Measurements from ENCODE around the gene IL17D. TPM values are rescaled to one million over a fixed set of nuclear protein-coding genes. Genes with fewer than 3 reads are reported as not detected.

IL17D gene
- total and polyA plus RNA-seq, 2 donors (not counting 1 experiment from before 2014, with no cell fraction given), result 0.09 TPM; not detected in 1

GRCh38 chr13:20704459-20705069, 1.1 kb downstream of the IL17D start:
- no peaks in the 10 kb centered on the region for H4K20me1 ChIP-seq (ENCODE audit: control insufficient read depth, insufficient read depth, low read length, poor library complexity, severe bottlenecking)
- peaks cover 12% of the 10 kb centered on the region for H3K27me3 Mint-ChIP-seq
- no peaks in the 10 kb centered on the region for H3K9me3 ChIP-seq (ENCODE audit: control extremely low read depth in 1 of 3, control insufficient read depth in 2 of 3, insufficient read depth in 1 of 3, low read length in 2 of 3)
- H3K9me3 Mint-ChIP-seq (ENCODE audit: insufficient read depth), result no peaks in the 10 kb centered on the region
- peak overlapping the region; percentile 99 for H3K4me2 ChIP-seq (replicated peaks; ENCODE audit: low read depth, low read length, poor library complexity, severe bottlenecking)
- H2AFZ ChIP-seq (ENCODE audit: insufficient read depth, low read depth, low read length, poor library complexity, severe bottlenecking), result peak overlapping the region; percentile 44
- TF ChIP-seq CTCF (IDR thresholded peaks at IDR 0.05) (no peak), EZH2 (IDR thresholded peaks at IDR 0.05; ENCODE audit: borderline replicate concordance, insufficient read depth, low read depth, low read length, poor library complexity, severe bottlenecking) (no peak)
- WGBS (ENCODE audit: insufficient coverage), result 60% methylated on average over 10 of the region's 20 CpGs
- H3K4me3 Mint-ChIP-seq, result peak overlapping the region; percentile 77
- intact Hi-C loops (cut with micrococcal nuclease), result loop anchor here (1.0 to 10.0 kb wide), 5 partner anchors 8 to 900 kb away; partner anchors contain the start of genes MICU2 and XPO4
- CTCF ChIA-PET, result interaction anchor here (0.9 to 1.4 kb wide), 5 partner anchors 11 to 212 kb away, joined by 3 to 9 read pairs (median 4); no protein-coding TSS in a partner anchor
- H3K9ac ChIP-seq (ENCODE audit: low read length), result no peak overlapping the region
- ATAC-seq (ENCODE audit: low read depth) (no peak), DNase-seq (peak; percentile 42)
- peaks cover 0 to 25% (median 17%) of the 10 kb centered on the region in 4 experiments for H3K27me3 ChIP-seq (replicated peaks in 1 of 4; ENCODE audit: control extremely low read depth in 1 of 4, control insufficient read depth in 3 of 4, insufficient read depth in 4 of 4, low read length in 3 of 4)
- H3K4me1 Mint-ChIP-seq, result peaks cover 12% of the 10 kb centered on the region
- H3K27ac ChIP-seq (ENCODE audit: low read length in 2 of 2), result no peak overlapping the region
- H3K79me2 ChIP-seq (ENCODE audit: control insufficient read depth, insufficient read depth, low read length), result no peaks in the 10 kb centered on the region
- H3K36me3 ChIP-seq (replicated peaks in 1 of 2; ENCODE audit: control extremely low read depth in 1 of 2, control insufficient read depth in 1 of 2, extremely low read depth in 1 of 2, insufficient read depth in 2 of 2, low read length in 1 of 2), result no peaks in the 10 kb centered on the region
- H3K4me1 ChIP-seq (ENCODE audit: control insufficient read depth in 2 of 2, insufficient read depth in 2 of 2, low read length in 2 of 2), result peaks cover 11 to 12% of the 10 kb centered on the region in 2 donors
- POLR2A ChIA-PET, result interaction anchor here (0.7 kb wide), 1 partner anchor 69 kb away, joined by 3 read pairs; the partner anchor contains the start of gene EEF1AKMT1
- peak overlapping the region in 1 of 5 experiments; percentile 25 for H3K4me3 ChIP-seq (ENCODE audit: control extremely low read depth in 1 of 5, extremely low read depth in 1 of 5, insufficient read depth in 1 of 5, low read depth in 2 of 5, low read length in 4 of 5)
- peak overlapping the region; percentile 50 for H3K27ac Mint-ChIP-seq

- H3K4me2 ChIP-seq (replicated peaks; ENCODE audit: low read depth, low read length, poor library complexity, severe bottlenecking), result no peak overlapping the region
- H3K27ac Mint-ChIP-seq, result no peak overlapping the region
Observed at GRCh38 chr13:20706661-20707060, 3.2 kb downstream of the IL17D start.

More at GRCh38 chr13:20706661-20707060, 3.2 kb downstream of the IL17D start:
- Histone ChIP-seq H2AFZ (ENCODE audit: insufficient read depth, low read depth, low read length, poor library complexity, severe bottlenecking) (no peak overlapping the region), H3K36me3 (replicated peaks in 1 of 2; ENCODE audit: control extremely low read depth in 1 of 2, control insufficient read depth in 1 of 2, extremely low read depth in 1 of 2, insufficient read depth in 2 of 2, low read length in 1 of 2) (no peaks in the 10 kb centered on the region), H3K9me3 (ENCODE audit: control extremely low read depth in 1 of 3, control insufficient read depth in 2 of 3, insufficient read depth in 1 of 3, low read length in 2 of 3) (no peaks in the 10 kb centered on the region), H4K20me1 (ENCODE audit: control insufficient read depth, insufficient read depth, low read length, poor library complexity, severe bottlenecking) (no peaks in the 10 kb centered on the region), H3K4me3 (ENCODE audit: control extremely low read depth in 1 of 5, extremely low read depth in 1 of 5, insufficient read depth in 1 of 5, low read depth in 2 of 5, low read length in 4 of 5) (no peak overlapping the region), H3K79me2 (ENCODE audit: control insufficient read depth, insufficient read depth, low read length) (no peaks in the 10 kb centered on the region), H3K27me3 (replicated peaks in 1 of 4; ENCODE audit: control extremely low read depth in 1 of 4, control insufficient read depth in 3 of 4, insufficient read depth in 4 of 4, low read length in 3 of 4) (peaks cover 0 to 8% (median 4%) of the 10 kb centered on the region in 4 experiments), H3K9ac (ENCODE audit: low read length) (no peak overlapping the region), H3K4me1 (ENCODE audit: control insufficient read depth in 2 of 2, insufficient read depth in 2 of 2, low read length in 2 of 2) (peaks cover 11 to 12% of the 10 kb centered on the region in 2 donors), H3K27ac (ENCODE audit: low read length in 2 of 2) (no peak overlapping the region)
- Mint-ChIP-seq H3K27me3 (no peaks in the 10 kb centered on the region), H3K9me3 (ENCODE audit: insufficient read depth) (no peaks in the 10 kb centered on the region), H3K4me1 (peaks cover 12% of the 10 kb centered on the region), H3K4me3 (no peak overlapping the region)
- ATAC-seq (ENCODE audit: low read depth) (no peak), DNase-seq (no peak)
- intact Hi-C loops (cut with micrococcal nuclease), result loop anchor here (10.0 kb wide), 1 partner anchor 898 kb away; the partner anchor contains the start of gene MICU2
- TF ChIP-seq EZH2 (IDR thresholded peaks at IDR 0.05; ENCODE audit: borderline replicate concordance, insufficient read depth, low read depth, low read length, poor library complexity, severe bottlenecking) (no peak), CTCF (IDR thresholded peaks at IDR 0.05) (no peak)
- ChIA-PET CTCF (interaction anchor here (0.9 kb wide), 1 partner anchor 212 kb away, joined by 3 read pairs; no protein-coding TSS in a partner anchor), POLR2A (interaction anchor here (0.7 kb wide), 1 partner anchor 196 kb away, joined by 6 read pairs; the partner anchor contains the start of gene XPO4)
- 95% methylated on average over 5 of the region's 5 CpGs for WGBS (ENCODE audit: insufficient coverage)
